NCI-H128 (cell line): ENCODE data around the gene SH3BGR.
A peak's percentile ranks its signal among the peaks of the same experiment; 100 is the strongest.

Source experiments
- DNase-seq: peaks from one replicate; lab custom pipeline; 2025; ENCODE audit not compliant: unreplicated experiment; lab: John Stamatoyannopoulos, UW

SH3BGR gene

GRCh38 chr21:39511102-39511501, 59.3 kb downstream of the SH3BGR start:
- no peak for DNase-seq

GRCh38 chr21:39513735-39514134, 62.0 kb downstream of the SH3BGR start:
- no peak for DNase-seq

GRCh38 chr21:39515684-39516472, 64.1 kb downstream of the SH3BGR start:
- no peak for DNase-seq

- peak; percentile 86 for DNase-seq
Observed at GRCh38 chr21:39518055-39518846, 66.5 kb downstream of the SH3BGR start.

GRCh38 chr21:39518847-39519210, 67.1 kb downstream of the SH3BGR start:
- no peak for DNase-seq

- no peak for DNase-seq
Observed at GRCh38 chr21:39519835-39520234, 68.1 kb downstream of the SH3BGR start.

- no peak for DNase-seq
Observed at GRCh38 chr21:39523399-39523798, 71.6 kb downstream of the SH3BGR start.

GRCh38 chr21:39523915-39524314, 72.1 kb downstream of the SH3BGR start:
- DNase-seq: no peak

- DNase-seq: no peak
Observed at GRCh38 chr21:39525129-39525528, 73.4 kb downstream of the SH3BGR start.

GRCh38 chr21:39525601-39526000, 73.8 kb downstream of the SH3BGR start:
- DNase-seq: no peak

GRCh38 chr21:39527067-39527595, 75.4 kb downstream of the SH3BGR start:
- no peak for DNase-seq

- no peak for DNase-seq
Observed at GRCh38 chr21:39527664-39528381, 76.1 kb downstream of the SH3BGR start.

GRCh38 chr21:39529026-39529425, 77.3 kb downstream of the SH3BGR start:
- DNase-seq: no peak

- DNase-seq: no peak
Observed at GRCh38 chr21:39531064-39531463, 79.3 kb downstream of the SH3BGR start.

- DNase-seq: no peak
Observed at GRCh38 chr21:39531840-39532239, 80.1 kb downstream of the SH3BGR start.

- DNase-seq: no peak
Observed at GRCh38 chr21:39533545-39534380, 82.0 kb downstream of the SH3BGR start.

GRCh38 chr21:39535646-39536437, 84.1 kb downstream of the SH3BGR start:
- no peak for DNase-seq

- no peak for DNase-seq
Observed at GRCh38 chr21:39536835-39537234, 85.1 kb downstream of the SH3BGR start.

- no peak for DNase-seq
Observed at GRCh38 chr21:39537571-39537970, 85.8 kb downstream of the SH3BGR start.
